SU-DHL-6 (cell line): Measurements from ENCODE around the gene MINDY1.
A peak's percentile ranks its signal among the peaks of the same experiment; 100 is the strongest.

Experiments
- H2AFZ ChIP-seq: fragments of 200-600 bp; sonication (generic); 2 replicates; pipeline ENCODE4 v1.6.1; 2014; ENCODE audit warnings: low read depth, mild to moderate bottlenecking, moderate library complexity, mixed read lengths, antibody characterized with exemption, low read length; ENCODE audit not compliant: severe bottlenecking
- H3F3A ChIP-seq: fragments of 200-600 bp; shearing (Covaris generic); 2 replicates; pipeline ENCODE4 v1.6.0; 2016; ENCODE audit warnings: antibody characterized with exemption, mild to moderate bottlenecking; ENCODE audit not compliant: insufficient read depth
- H3K27ac ChIP-seq: fragments of 200-600 bp; sonication (generic); 2 replicates; pipeline ENCODE4 v1.5.1; 2016; ENCODE audit warnings: low read depth, mild to moderate bottlenecking, low read length, moderate library complexity, mixed read lengths
- H3K27me3 ChIP-seq: fragments of 200-600 bp; sonication (generic), shearing (Covaris generic); 2 replicates; pipeline ENCODE4 v1.6.0; 2014; ENCODE audit warnings: mild to moderate bottlenecking, low read length
- H3K36me3 ChIP-seq: fragments of 200-600 bp; sonication (generic); 2 replicates; pipeline ENCODE4 v1.6.1; 2014; ENCODE audit warnings: mild to moderate bottlenecking, low read length, mixed read lengths
- H3K4me2 ChIP-seq: fragments of 300-600, 200-600 bp; shearing (Covaris generic), sonication (generic); 2 replicates; pipeline ENCODE4 v1.6.0; 2014; ENCODE audit warnings: low read length, low read depth, mild to moderate bottlenecking; ENCODE audit not compliant: poor library complexity, severe bottlenecking
- H3K4me3 ChIP-seq: fragments of 200-600 bp; sonication (generic); 2 replicates; pipeline ENCODE4 v1.5.1; 2014; ENCODE audit warnings: antibody characterized with exemption, low read length, mild to moderate bottlenecking, mixed read lengths; ENCODE audit not compliant: insufficient read depth, poor library complexity, severe bottlenecking
- H3K79me2 ChIP-seq: fragments of 200-600 bp; sonication (generic); 2 replicates; pipeline ENCODE4 v1.6.1; 2014; ENCODE audit warnings: mild to moderate bottlenecking, low read length, moderate library complexity; ENCODE audit not compliant: insufficient read depth
- H3K9ac ChIP-seq: fragments of 200-600 bp; sonication (generic); 2 replicates; pipeline ENCODE4 v1.7.0; 2014; ENCODE audit warnings: mild to moderate bottlenecking, low read length
- H3K9me2 ChIP-seq: fragments of 200-600 bp; sonication (generic); replicated peaks from 2 replicates; pipeline ENCODE4 v1.6.1; 2014; ENCODE audit warnings: low read length; ENCODE audit not compliant: insufficient read depth
- H3K9me3 ChIP-seq: fragments of 200-600 bp; sonication (generic); 2 replicates; pipeline ENCODE4 v1.6.1; 2014; ENCODE audit warnings: low read length, mixed read lengths; ENCODE audit not compliant: insufficient read depth
- H4K20me1 ChIP-seq: fragments of 200-600 bp; sonication (generic); 2 replicates; pipeline ENCODE4 v1.6.1; 2014; ENCODE audit warnings: low read depth, mild to moderate bottlenecking, antibody characterized with exemption, low read length, moderate library complexity, mixed read lengths
- EZH2phosphoT487 ChIP-seq: fragments of 200-600 bp; sonication (generic), shearing (Covaris generic); conservative IDR thresholded peaks from 2 replicates; pipeline ENCODE4 v1.6.1; 2018; ENCODE audit warnings: mild to moderate bottlenecking, antibody characterized with exemption, low read length, moderate library complexity, mixed read lengths
- TF ChIP-seq, protein P1 (sequence below): fragments of 200-600 bp; sonication (generic); IDR thresholded peaks from one replicate; pipeline ENCODE4 v1.5.1; 2017; ENCODE audit warnings: antibody characterized with exemption, mild to moderate bottlenecking, low read length, moderate library complexity; ENCODE audit not compliant: insufficient read depth, poor library complexity, severe bottlenecking

MINDY1 gene

DNA sequence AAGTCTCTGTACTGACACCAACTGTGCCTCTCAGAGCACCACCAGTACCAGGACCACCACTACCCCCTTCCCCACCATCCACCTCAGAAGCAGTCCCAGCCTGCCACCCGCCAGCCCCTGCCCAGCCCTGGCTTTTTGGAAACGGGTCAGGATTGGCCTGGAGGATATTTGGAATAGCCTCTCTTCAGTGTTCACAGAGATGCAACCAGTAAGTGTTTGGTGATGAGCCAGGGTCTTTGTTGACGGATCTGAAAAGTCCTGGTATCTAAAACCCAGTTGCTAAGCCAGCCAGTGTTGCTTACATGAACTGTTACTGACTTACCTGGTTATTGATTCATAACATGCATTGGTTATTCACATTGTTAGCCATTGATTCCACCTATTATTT, 41.9 kb upstream of the MINDY1 start:
- Histone ChIP-seq H3K36me3 (peaks cover 4% of the 10 kb centered on the region; the same call in 1 of the 2 replicates), H3K4me3 (peak overlapping the region; percentile 47), H3F3A (peaks cover 16% of the 10 kb centered on the region), H3K9me3 (no peaks in the 10 kb centered on the region), H3K9ac (0 out of 2 replicates have a peak overlapping the region, but pooled peaks have one; percentile 57), H3K79me2 (no peaks in the 10 kb centered on the region), H3K27ac (no peak overlapping the region), H3K9me2 (no peaks in the 10 kb centered on the region), H3K4me2 (peak overlapping the region; percentile 60), H2AFZ (no peak overlapping the region), H4K20me1 (no peaks in the 10 kb centered on the region), H3K27me3 (no peaks in the 10 kb centered on the region)
- TF ChIP-seq EZH2phosphoT487: no peak
- TF ChIP-seq, protein P1, sequence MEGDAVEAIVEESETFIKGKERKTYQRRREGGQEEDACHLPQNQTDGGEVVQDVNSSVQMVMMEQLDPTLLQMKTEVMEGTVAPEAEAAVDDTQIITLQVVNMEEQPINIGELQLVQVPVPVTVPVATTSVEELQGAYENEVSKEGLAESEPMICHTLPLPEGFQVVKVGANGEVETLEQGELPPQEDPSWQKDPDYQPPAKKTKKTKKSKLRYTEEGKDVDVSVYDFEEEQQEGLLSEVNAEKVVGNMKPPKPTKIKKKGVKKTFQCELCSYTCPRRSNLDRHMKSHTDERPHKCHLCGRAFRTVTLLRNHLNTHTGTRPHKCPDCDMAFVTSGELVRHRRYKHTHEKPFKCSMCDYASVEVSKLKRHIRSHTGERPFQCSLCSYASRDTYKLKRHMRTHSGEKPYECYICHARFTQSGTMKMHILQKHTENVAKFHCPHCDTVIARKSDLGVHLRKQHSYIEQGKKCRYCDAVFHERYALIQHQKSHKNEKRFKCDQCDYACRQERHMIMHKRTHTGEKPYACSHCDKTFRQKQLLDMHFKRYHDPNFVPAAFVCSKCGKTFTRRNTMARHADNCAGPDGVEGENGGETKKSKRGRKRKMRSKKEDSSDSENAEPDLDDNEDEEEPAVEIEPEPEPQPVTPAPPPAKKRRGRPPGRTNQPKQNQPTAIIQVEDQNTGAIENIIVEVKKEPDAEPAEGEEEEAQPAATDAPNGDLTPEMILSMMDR: peak; percentile 7

GRCh38 chr1:151047925-151048644, 41.4 kb upstream of the MINDY1 start:
- no peaks in the 10 kb centered on the region for H3K79me2 ChIP-seq
- peaks cover 4% of the 10 kb centered on the region; the same call in 1 of the 2 replicates for H3K36me3 ChIP-seq
- H3F3A ChIP-seq: peaks cover 16% of the 10 kb centered on the region
- no peaks in the 10 kb centered on the region for H3K9me2 ChIP-seq
- no peak overlapping the region for H3K27ac ChIP-seq
- H3K9ac ChIP-seq: peak overlapping the region; percentile 57
- H2AFZ ChIP-seq: peak overlapping the region; percentile 52
- no peaks in the 10 kb centered on the region for H3K27me3 ChIP-seq
- TF ChIP-seq EZH2phosphoT487: no peak
- TF ChIP-seq, protein P1: peak; percentile 13
- no peaks in the 10 kb centered on the region for H3K9me3 ChIP-seq
- H3K4me2 ChIP-seq: peak overlapping the region; percentile 60
- H4K20me1 ChIP-seq: no peaks in the 10 kb centered on the region
- peak overlapping the region; percentile 47 for H3K4me3 ChIP-seq

DNA sequence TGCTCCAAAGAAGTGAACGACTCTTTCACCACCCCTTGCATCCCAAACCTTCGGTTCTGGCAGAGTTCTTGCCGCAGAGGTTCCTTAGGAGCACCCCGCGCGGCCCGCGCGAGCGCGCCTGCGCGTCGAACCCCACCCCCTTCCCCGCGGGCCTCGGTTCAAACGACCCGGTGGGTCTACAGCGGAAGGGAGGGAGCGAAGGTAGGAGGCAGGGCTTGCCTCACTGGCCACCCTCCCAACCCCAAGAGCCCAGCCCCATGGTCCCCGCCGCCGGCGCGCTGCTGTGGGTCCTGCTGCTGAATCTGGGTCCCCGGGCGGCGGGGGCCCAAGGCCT, 40.9 kb upstream of the MINDY1 start, which contains the start of gene C1orf56:
Gene C1orf56 (plus strand): TSS at position 161 of the 334 bp plus-strand sequence. CDS start 97 bp downstream, at position 258.
- H4K20me1 ChIP-seq: no peaks in the 10 kb centered on the region
- peak within 1 kb of the TSS; percentile 60 for H3K4me2 ChIP-seq
- no peaks in the 10 kb centered on the region for H3K27me3 ChIP-seq
- no peaks in the 10 kb centered on the region for H3K9me3 ChIP-seq
- no peaks in the 10 kb centered on the region for H3K79me2 ChIP-seq
- peak within 1 kb of the TSS; percentile 57 for H3K9ac ChIP-seq
- H3K9me2 ChIP-seq: no peaks in the 10 kb centered on the region
- no peak for TF ChIP-seq EZH2phosphoT487
- TF ChIP-seq, protein P1: no peak
- H3F3A ChIP-seq: peaks cover 16% of the 10 kb centered on the region; the same call in 1 of the 2 replicates
- peak within 1 kb of the TSS; percentile 52 for H2AFZ ChIP-seq
- H3K4me3 ChIP-seq: peak within 1 kb of the TSS; percentile 47
- no peak within 1 kb of the TSS for H3K27ac ChIP-seq
- no peaks in the 10 kb centered on the region for H3K36me3 ChIP-seq
